T-helper 1 cell (primary cell): ENCODE results near the gene SORCS2.
"Not testable (repeated sequence)": the region's sequence is repeated elsewhere in the genome, so short reads cannot be mapped to it uniquely, and the experiment has no call there.

Experiments
- DNase-seq, 5 donors: peaks; one replicate each; pipeline ENCODE4 v3.0.0-alpha.2; 2012 to 2020

SORCS2 gene

GRCh38 chr4:7160439-7160838, 31.9 kb upstream of the SORCS2 start:
- DNase-seq = no peak

DNA sequence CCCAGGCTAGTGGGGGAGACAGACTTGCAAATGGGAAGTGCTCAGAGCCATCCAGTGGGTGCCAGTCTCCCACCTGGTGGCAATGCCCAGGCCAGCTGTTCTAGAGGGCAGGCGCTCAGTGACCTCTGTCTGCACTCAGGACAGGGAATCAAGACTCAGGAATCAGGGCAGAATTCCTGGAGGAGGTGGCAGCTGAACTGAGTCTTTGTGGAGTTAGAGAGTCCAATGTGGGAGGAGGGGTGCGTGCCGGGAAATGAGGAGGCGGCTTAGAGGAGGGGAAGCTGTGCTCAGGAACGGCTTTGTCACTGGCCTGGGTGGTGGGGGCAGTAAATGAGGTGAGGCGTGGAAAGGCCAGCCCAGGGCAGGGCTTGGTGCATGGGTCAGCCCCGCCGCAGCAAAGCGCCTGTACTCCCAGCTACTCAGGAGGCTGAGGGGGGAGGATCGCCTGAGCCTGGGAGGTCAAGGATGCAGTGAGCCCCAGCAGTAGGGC, 31.3 kb upstream of the SORCS2 start:
- DNase-seq = no peak

GRCh38 chr4:7161721-7162214, 30.6 kb upstream of the SORCS2 start:
- no peak for DNase-seq

DNA sequence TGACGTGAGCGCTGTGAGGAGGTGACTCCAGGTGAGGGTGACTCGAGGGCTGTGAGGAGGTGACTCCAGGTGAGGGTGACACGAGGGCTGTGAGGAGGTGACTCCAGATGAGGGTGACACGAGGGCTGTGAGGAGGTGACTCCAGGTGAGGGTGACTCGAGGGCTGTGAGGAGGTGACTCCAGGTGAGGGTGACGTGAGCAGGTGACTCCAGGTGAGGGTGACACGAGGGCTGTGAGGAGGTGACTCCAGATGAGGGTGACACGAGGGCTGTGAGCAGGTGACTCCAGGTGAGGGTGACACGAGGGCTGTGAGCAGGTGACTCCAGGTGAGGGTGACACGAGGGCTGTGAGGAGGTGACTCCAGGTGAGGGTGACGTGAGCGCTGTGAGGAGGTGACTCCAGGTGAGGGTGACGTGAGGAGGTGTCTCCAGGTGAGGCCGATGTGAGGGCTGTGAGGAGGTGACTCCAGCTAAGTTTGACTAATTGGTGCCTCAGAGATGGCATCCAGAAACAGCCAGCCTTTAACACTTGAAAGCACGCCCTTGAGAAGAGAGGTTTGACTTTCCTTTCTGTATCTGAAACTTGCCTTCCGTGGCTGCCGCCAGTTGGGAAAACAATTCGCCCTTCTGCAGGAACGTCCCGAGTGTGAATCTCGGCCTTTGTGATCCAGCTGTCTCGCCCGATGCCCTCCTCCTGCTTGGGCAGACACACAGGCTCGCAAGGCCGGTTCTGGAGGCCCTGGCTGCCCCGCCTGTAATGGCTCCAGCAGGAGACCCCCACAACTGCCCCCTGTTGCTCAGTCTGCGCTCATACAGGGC, 27.1 kb upstream of the SORCS2 start:
- DNase-seq = not testable (repeated sequence)

- no peak for DNase-seq
Measured at GRCh38 chr4:7165874-7166201, 26.5 kb upstream of the SORCS2 start.

DNA sequence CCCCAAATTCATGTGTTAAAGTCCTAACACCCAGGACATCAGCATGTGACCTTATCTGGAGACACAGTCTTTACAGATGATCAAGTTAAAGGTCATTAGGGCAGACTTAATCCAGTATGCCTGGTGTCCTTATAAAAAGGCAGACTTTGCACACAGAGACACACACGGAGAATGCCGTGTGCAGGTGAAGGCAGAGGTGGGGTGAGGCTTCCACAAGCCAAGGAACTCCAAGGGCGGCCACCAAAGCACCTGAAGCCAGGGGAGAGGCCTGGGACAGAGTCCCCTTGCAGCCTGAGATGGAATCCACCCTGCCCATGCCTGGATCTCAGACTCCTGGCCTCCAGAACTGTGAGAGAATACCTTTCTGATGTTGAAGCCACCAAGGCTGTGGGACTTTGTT, 26.1 kb upstream of the SORCS2 start:
- DNase-seq = no peak

- DNase-seq = no peak
Measured at GRCh38 chr4:7166981-7167700, 25.2 kb upstream of the SORCS2 start.

GRCh38 chr4:7167706-7168105, 24.6 kb upstream of the SORCS2 start:
- DNase-seq = no peak

- no peak for DNase-seq
Measured at GRCh38 chr4:7168106-7168505, 24.2 kb upstream of the SORCS2 start.

DNA sequence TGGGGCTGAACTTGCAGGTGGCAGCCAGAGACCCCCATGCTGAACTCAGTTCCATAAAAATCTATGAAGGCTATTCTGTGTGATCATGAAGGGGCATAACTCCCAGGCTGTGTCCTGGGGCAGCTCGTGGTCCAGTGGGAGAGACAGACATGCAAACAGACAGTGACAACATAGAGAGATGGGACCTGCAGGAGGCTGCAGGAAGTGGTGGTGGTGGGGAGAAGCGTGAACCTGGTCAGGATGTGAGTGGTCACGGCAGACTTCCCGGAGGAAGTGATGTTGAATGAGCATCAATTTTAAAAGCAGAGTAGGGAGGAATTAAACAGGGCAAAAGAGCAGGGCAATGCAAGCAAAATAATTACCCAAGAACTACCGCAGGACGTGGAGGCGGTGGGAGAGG, 23.2 kb upstream of the SORCS2 start:
- no peak for DNase-seq

DNA sequence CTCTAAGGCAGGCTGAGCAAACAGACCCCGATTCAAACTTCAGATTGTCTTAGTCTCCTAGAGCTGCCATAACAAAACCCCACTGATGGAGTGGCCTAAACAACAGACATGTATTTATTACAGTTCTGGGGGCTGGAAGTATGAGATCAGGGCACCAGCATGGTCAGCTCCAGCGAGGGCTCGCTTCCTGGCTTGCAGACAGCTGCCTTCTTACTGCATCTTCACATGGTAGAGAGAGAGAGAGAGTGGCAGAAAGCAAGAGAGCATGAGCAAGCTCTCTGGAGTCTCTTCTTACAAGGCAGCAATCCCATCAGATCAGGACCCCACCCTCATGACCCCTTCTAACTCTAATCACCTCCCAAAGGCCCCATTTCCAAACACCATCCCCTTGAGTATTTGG, 22.3 kb upstream of the SORCS2 start:
- DNase-seq = no peak

DNA sequence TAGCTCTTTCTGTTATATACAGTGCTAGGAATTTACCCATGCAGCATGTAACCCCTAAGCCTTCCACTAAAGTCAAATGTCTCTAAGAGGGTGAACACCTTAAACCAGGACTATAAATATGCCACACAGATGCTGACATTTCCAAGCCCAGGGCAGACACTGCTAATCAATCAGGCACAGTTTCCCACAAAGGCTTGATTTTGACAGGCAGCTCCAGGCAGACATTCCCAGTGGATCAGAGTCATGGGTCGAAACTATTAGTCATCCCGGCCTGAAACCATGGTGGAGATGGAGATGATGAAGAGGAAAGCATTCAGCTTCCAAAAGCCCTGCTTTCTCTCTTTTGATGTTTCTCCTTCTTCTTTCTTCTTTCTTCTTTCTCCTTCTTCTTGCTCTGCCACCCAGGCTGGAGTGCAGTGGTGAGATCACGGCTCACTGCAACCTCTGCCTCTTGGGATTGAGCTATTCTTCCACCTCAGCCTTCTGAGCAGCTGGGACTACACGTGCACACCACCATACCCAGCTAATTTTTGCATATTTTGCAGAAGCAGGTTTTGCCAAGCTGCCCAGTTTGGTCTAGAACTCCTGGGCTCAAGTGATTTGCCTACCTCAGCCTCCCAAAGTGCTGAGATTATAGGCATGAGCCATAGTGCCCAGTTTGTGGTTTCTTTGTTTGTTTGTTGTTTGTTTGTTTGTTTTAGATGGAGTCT, 21.0 kb upstream of the SORCS2 start:
- no peak for DNase-seq

GRCh38 chr4:7172508-7172907, 19.8 kb upstream of the SORCS2 start:
- no peak for DNase-seq

- DNase-seq = no peak
Measured at GRCh38 chr4:7172946-7173345, 19.4 kb upstream of the SORCS2 start.

DNA sequence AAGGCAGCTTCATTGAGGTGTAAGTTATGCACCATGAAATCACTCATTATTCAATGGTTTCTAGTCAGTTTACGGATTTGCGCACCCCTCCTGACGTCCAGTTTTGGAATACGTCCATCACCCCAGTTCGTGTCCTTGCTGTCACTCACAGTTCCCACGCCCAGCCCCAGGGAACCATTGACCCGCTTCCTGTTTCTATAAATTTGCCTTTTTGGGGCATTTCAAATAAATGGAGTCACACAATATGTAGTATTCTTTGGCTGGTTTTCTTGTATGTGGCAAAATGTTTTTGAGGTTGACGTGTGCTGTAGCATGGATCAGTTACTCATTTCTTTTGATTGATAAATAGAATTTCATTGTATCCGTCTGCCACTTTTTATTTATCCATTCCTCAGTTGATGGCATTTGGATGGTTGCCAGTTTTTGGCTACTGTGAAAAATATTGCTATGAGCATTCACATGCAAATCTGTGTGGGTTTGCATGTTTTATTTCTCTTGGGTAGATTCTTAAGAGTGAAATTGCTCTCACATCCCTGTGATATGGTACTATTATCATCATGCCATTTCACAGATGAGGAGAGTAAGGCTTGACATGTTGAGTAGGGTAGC, 18.4 kb upstream of the SORCS2 start:
- no peak for DNase-seq

GRCh38 chr4:7179158-7179557, 13.2 kb upstream of the SORCS2 start:
- no peak for DNase-seq

DNA sequence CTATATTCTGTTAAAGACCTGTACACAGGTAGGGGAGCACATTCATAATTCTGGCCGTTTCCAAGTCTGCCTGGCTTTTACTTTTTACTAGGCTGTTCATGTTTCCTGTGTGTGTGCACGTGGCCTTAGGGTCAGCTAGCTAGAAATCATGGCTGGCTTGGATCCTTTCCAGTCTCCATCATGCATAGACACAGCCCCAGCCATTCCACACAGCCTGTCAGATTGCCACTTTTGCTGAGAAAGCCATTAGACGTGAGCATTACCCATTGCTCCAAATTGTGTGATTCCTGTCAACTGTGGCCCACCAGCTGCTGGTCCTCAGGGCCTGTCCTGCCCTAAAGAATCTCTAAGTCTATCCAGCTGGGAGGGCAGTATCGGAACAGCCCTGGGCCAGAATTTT, 11.4 kb upstream of the SORCS2 start:
- no peak for DNase-seq

GRCh38 chr4:7182616-7183015, 9.7 kb upstream of the SORCS2 start:
- DNase-seq = no peak

- peak in 1 of 5 donors; percentile 46 for DNase-seq
Measured at GRCh38 chr4:7183161-7183560, 9.2 kb upstream of the SORCS2 start.

GRCh38 chr4:7183780-7184460, 8.4 kb upstream of the SORCS2 start:
- DNase-seq = no peak

DNA sequence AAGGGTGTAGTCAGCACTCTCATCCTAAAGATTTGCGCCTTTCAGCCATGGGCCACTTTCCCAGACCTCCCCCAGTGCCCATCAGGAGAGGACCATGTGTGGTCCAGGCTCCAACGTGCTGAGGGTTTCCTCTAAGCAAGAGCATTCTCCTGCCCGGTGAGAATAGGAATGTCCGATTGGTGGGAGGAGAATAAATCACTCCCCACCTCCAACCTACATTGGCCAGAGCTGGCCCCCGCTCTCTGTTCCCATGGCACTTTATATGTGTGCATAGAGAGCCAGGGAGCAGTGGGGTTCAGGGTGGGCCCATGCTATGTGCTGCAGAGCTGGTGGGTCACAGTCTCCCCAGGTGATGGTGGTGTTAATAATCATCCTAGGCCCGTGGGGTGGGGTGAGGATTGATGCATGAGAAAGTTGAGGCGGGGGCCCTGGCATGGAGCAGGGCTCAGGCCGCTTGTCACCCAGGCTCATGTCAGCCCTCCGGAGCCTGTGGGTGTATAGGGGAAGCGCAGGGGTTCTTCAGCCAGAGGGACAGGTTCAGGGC, 6.8 kb upstream of the SORCS2 start:
- DNase-seq = no peak

- no peak for DNase-seq
Measured at GRCh38 chr4:7186031-7186430, 6.3 kb upstream of the SORCS2 start.
